GM10248 (cell line): ENCODE measurements around the gene TK1.
A peak's percentile ranks its signal among the peaks of the same experiment; 100 is the strongest.
"Not testable (repeated sequence)": the region's sequence is repeated elsewhere in the genome, so short reads cannot be mapped to it uniquely, and the experiment has no call there.

Source experiments
- CTCF ChIA-PET: fragments of 300-600 bp; sonication (Branson Sonifier 250); formaldehyde crosslinking; extraction: SDS; loops from one replicate; lab custom pipeline; 2021; ENCODE audit warnings: antibody characterized with exemption; lab: Yijun Ruan, JAX
- POLR2A ChIA-PET: fragments of 350-650 bp; sonication (Branson Sonifier 250); formaldehyde crosslinking; extraction: SDS; loops from one replicate; lab custom pipeline; 2020; ENCODE audit warnings: antibody characterized with exemption; lab: Yijun Ruan, JAX
- DNase-seq: peaks from one replicate; pipeline ENCODE4 v3.0.0; 2012; ENCODE audit errors: extremely low spot score
- TF ChIP-seq, protein P1 (sequence below): IDR thresholded peaks from 2 replicates; pipeline ENCODE4 v1.5.1; 2012; ENCODE audit warnings: mild to moderate bottlenecking, low read depth; ENCODE audit errors: extremely low read depth, missing control alignments, control extremely low read depth

TK1 gene

DNA sequence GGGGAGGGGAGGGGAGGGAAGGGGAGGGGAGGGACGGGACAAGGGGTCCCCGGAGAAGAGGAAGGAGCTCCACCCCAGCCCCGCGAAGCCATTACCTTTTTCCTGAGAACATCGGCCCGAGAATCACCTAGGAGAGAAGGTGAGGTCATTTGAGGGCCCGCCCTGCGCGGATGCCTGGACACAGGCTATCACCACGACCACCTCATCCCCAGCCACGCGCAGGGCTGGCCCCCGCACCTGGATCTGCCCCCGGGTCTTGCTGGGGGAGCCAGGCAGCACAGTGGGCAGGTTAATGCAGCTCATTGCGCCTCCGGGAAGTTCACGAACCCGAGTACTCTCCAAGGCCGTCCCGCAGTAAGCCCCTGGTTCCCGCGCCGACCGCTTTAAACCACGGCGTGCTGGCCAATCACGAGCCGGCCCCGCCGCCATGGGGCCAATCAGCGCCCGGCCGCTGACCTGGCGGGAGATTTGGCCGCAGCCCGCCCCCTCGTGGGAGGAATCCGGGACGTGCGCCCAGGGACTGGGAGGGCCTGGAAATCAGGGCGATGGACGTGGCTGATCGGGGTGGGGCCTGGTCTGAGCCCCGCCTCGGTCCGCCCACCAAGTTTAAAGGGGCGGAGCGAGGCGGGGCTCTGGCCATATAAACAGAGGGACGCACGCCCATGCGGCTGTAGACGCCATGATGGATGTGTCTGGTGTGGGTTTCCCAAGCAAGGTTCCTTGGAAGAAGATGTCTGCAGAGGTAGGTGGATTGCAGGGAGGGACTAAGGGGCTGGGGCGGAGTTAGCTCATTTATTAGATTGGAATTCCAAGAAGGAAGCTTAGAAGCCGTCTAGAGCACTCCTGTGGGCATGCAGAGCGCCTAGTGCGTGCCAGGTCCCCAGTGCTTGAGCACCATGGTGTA is at the start of gene TK1, which contains the start of gene AFMID:
TSS of gene TK1 (minus strand) at position 361 of the 904 bp plus-strand sequence. CDS start at position 303, 58 bp downstream.
TSS of gene AFMID (plus strand) at position 671 of the 904 bp plus-strand sequence. CDS start at position 680, 9 bp downstream.
- POLR2A ChIA-PET = interaction anchor here (0.5 to 1.5 kb wide), 9 partner anchors 8 to 63 kb away, joined by 3 to 6 read pairs (median 4); no protein-coding TSS in a partner anchor

DNA sequence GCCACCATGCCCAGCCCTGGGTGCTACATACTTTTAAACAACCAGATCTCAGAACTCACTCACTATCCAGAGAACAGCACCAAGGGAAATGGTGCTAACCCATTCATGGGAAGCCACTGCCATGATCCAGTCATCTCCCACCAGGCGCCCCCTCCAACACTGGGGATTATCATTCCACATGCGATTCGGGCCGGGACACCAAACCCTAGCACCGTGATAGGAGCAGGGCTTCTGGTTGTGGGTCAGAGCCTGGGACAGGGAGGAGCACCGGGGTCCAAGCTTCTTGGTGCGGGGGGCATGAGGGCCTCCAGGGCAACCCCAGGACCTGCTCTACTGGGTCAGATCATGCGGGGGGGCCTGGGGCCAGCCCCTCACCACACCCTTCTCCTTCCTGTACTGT is 49.0 kb upstream of the TK1 start:
- POLR2A ChIA-PET = interaction anchor here (0.6 kb wide), 1 partner anchor 118 kb away, joined by 3 read pairs; no protein-coding TSS in a partner anchor

More for the DNA sequence above, at the start of gene TK1, which contains the start of gene AFMID:
- CTCF ChIA-PET = interaction anchor here (0.6 to 5.9 kb wide), 7 partner anchors 9 to 102 kb away, joined by 3 to 50 read pairs (median 3); no protein-coding TSS in a partner anchor
- TF ChIP-seq, protein P1, sequence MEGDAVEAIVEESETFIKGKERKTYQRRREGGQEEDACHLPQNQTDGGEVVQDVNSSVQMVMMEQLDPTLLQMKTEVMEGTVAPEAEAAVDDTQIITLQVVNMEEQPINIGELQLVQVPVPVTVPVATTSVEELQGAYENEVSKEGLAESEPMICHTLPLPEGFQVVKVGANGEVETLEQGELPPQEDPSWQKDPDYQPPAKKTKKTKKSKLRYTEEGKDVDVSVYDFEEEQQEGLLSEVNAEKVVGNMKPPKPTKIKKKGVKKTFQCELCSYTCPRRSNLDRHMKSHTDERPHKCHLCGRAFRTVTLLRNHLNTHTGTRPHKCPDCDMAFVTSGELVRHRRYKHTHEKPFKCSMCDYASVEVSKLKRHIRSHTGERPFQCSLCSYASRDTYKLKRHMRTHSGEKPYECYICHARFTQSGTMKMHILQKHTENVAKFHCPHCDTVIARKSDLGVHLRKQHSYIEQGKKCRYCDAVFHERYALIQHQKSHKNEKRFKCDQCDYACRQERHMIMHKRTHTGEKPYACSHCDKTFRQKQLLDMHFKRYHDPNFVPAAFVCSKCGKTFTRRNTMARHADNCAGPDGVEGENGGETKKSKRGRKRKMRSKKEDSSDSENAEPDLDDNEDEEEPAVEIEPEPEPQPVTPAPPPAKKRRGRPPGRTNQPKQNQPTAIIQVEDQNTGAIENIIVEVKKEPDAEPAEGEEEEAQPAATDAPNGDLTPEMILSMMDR = peak; percentile 36
- DNase-seq = peak; percentile 99

DNA sequence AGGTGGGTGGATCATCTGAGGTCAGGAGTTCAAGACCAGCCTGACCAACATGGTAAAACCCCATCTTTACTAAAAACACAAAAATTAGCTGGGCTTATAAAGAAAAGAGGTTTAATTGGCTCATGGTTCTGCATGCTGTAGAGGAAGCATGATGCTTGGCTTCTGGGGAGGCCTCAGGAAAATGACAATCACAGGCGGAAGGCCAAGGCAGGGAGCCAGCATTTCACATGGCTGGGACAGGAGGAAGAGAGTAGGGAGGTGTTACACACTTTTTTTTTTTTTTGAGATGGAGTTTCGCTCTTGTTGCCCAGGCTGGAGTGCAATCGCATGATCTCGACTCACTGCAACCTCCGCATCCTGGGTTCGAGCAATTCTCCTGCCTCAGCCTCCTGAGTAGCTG is 48.2 kb upstream of the TK1 start:
- DNase-seq, POLR2A ChIA-PET: not testable (repeated sequence)
- CTCF ChIA-PET = interaction anchor here (1.3 to 1.6 kb wide), 3 partner anchors 9 to 16 kb away, joined by 3 to 5 read pairs (median 4); no protein-coding TSS in a partner anchor

More for the DNA sequence above, 49.0 kb upstream of the TK1 start:
- TF ChIP-seq, protein P1 = no peak
- DNase-seq = no peak
- CTCF ChIA-PET = interaction anchor here (0.9 to 1.3 kb wide), 3 partner anchors 14 to 186 kb away, joined by 3 read pairs; no protein-coding TSS in a partner anchor

- ChIA-PET POLR2A (no interaction called here), CTCF (interaction anchor here (1.6 kb wide), 2 partner anchors 10 to 17 kb away, joined by 4 to 5 read pairs; no protein-coding TSS in a partner anchor)
- TF ChIP-seq, protein P1 = no peak
- DNase-seq = no peak
Observed at GRCh38 chr17:78234261-78234865, 47.5 kb upstream of the TK1 start.

GRCh38 chr17:78233678-78234077 is 46.8 kb upstream of the TK1 start:
- POLR2A ChIA-PET = no interaction called here
- TF ChIP-seq, protein P1 = no peak
- CTCF ChIA-PET = interaction anchor here (1.6 kb wide), 2 partner anchors 11 to 17 kb away, joined by 4 to 5 read pairs; no protein-coding TSS in a partner anchor
- DNase-seq = no peak

DNA sequence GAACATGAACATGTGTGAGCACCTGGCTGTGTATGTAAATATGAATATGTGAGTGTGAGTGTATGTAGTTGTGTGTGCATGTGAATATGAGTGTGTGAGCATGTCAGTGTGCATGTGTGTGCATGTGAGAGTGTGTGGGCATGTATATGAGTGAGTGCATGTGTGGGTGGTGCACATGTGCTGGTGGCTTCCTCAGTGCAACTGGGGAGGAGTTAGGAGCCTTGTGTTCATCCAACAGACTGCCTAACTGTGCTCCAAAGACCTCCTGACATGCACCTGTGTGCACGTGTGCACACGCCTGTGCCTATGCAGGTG is 46.0 kb upstream of the TK1 start:
- POLR2A ChIA-PET = no interaction called here
- CTCF ChIA-PET = interaction anchor here (2.0 kb wide), 1 partner anchor 18 kb away, joined by 7 read pairs; no protein-coding TSS in a partner anchor
- TF ChIP-seq, protein P1 = no peak
- no peak for DNase-seq
